Measurements from ENCODE around the gene SDHAF1.
"Not testable (repeated sequence)": the region's sequence is repeated elsewhere in the genome, so short reads cannot be mapped to it uniquely, and the experiment has no call there.

The SDHAF1 gene

DNA sequence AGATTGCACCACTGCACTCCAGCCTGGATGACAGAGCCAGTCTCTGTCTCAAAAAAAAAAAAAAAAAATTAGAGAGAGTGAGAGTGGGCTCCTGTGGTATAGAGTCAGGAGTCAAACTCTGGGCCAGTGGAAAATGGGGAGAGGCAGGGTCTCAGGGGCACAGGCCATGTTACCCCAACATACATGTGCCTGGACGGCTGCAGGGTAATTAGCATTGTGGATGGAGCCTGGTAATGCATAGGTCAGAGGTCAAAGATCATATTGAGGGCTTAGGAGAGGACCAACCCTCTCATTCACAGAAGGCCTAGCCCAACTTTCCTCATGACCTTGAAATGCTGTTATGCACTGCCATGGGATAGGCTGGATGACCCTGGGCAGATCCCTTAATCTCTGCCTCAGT, 30.6 kb downstream of the SDHAF1 start:
- no peak for DNase-seq

DNA sequence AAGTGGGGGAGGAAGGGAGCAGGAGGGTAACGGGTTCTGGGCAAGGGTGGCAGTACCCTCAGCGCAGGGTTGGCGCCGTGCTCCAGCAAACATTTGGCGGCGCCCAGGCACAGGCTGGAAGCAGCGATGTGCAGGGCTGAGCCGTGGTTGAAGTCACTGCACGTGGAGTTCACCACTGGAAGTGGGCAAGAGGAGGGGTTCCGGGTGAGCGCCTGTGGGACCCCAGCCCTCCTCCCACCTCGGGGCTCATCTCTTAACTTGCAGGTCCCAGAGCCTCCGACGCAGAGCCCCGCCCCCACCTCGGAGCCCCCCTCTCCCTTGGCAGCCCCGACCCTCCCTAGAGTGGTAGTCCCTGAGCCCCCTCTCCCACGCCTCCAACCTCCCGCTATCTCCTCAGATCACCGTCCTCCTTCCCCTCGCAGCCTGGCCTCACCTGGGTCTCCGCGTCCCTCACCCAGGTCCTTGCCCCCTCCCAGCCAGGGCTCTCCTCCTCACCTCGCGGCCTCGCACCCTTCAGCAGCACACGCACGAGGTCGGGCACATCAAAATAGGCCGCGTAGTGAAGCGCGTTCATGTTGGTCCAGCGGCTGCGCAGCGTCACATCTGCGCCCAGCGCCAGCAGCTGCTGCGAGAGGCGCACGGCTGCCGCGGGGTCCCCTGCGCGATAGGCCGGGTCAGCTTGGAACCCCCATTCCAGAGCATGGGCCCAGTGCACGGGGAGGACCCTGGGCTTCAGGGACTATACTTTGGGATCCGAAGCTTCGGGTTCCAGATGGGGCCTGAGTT, 31.3 kb downstream of the SDHAF1 start:
- DNase-seq: no peak

DNA sequence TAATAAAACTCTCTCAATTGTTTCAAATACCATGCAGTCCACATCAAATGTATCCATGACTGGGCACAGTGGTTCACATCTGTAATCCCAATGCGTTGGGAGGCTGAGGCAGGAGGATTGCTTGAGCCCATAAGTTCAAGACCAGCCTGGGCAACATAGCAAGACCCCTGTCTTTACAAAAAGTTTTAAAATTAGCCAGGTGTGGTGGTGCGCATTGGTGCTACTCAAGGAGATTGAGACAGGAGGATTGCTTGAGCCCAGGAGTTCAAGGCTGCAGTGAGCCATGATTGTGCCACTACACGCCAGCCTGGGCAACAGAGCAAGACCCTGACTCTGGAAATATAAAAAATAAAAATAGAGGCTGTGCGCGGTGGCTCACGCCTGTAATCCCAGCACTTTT, 32.7 kb downstream of the SDHAF1 start:
- no peak for DNase-seq

DNA sequence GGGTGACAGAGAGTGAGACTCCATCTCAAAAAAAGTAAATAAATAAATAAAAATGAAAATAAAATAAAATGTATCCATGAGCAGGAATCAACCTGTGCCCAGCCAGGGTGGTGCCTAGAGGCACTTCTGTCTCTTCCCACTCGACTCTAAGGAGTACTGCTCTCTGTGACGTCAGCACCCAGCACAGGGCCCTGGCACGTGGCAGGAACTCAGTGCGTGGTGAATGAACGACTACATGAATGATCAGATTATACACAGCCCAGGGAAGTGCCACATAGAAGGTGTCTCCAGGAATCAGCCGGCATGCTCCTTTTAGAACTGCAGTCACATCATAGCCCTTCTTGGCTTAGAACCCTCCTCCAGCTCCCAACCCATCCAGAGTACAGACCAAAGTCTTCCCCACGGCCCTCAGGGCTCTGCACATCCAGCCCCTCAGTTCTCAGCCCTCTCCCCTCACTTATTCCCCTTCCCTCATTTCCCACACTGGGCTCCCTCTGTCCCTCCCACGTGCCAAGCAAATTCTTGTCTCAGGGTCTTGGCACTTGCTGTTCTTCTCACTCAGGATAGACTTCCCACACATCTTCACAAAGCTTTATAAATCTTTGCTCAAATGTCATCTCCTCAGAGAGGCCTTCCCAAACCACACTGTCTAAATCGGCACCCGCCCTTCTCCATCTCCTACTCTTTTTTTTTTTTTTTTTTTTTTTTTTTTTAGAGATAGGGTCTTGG, 33.5 kb downstream of the SDHAF1 start:
- no peak for DNase-seq

DNA sequence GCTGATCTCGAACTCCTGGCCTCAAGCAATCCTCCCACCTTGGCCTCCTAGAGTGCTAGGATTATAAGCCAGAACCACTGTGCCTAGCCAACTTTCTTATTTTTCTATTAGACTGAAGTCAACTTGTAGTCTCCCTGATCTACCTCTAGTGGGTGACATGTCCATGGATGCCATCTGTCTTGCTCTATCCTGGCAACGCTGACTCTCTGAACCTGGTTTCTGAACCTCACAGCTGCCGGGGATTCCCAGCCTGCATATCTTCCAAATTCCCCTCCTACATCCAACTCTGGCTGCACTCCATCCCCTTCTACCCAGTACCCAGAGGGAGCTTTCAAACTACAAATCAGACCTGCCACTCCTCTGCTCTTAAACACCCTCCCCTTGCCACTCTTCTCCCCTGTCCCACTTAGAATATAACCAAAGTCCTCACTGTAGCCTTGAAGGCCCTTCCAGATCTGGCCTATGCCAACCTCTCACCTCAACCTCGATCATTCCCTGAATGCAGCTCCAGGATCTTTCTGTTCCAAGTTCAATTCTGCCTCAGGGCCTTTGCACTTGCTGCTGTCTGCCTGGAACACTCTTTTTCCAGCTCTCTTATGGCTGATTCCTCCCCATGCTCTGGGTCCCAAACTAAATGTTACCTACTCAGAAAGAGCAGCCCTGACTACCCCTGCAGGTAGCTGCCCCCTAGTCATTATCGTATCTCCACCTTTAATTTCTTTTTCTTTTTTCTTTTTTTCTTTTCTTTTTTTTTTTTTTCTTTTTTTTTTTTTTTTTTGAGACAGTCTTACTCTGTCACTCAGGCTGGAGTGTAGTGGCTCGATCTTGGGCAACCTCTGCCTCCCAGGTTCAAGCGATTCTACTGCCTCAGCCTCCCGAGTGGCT, 35.5 kb downstream of the SDHAF1 start:
- DNase-seq: no peak

DNA sequence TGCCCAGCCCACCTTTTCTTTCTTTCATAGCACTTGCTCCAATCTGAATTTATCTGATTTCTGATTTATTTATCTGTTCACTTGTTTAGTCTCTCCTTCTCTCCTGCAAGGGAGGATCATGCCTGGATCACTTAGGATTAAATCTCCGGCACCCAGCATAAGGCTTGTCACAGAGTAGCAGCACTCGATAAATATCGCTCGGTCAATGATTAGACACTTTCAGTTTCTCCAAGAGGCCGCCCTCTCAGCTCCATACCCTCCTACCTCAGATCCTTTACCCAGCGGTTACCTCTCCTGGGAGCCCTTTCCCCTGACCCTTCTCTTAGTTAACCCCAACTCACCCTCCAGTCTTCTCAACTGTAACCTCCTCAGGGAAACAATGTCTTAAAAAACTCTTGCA, 36.3 kb downstream of the SDHAF1 start:
- no peak for DNase-seq

DNA sequence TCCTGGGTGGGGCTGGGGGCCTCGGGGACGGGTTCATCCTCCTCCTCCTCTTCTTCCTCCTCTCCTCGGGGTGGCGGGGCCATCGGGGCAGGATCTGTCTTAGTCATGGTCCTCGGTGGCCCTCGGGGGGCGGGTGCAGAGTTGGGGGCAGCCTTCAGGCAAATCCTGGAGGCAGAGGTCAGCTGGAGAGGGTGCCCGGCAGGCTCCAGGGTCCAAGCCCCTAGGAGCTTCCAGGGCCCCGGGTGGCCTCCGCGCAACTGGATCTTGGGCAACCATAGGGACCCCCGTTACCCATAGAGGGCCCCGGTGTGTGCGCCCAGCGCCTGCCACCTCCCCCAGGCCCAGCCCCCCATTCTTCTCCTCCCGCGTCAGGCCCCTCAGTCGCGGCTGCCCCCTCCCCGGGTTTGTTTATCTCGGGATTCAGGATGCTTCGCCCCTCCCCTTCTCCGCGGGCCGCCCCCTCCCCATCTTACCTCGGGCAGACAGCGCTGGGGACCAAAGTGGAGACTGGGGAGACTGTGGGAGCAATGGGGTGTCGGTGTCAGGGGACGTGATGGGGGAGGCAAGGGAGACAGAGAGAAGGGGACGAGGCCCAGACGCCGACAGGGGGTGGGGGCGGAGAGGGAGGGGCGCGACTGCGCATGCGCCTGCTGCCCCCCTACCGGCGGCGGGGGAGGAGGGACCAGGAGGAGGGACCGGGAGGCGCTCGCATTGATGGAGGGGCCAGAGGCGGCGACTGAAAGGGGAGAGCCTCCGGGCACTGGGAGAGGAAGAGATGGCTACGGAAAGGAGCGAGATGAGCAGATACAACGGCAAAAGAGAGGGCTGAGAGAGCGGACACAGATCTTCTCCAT, 37.5 kb downstream of the SDHAF1 start, which contains the start of gene CLIP3:
CLIP3 (minus strand) TSS at position 623 of the 854 bp plus-strand sequence; CDS start at position 107, 516 bp downstream.
- DNase-seq: peak; percentile 64 to 84 (median 75)

DNA sequence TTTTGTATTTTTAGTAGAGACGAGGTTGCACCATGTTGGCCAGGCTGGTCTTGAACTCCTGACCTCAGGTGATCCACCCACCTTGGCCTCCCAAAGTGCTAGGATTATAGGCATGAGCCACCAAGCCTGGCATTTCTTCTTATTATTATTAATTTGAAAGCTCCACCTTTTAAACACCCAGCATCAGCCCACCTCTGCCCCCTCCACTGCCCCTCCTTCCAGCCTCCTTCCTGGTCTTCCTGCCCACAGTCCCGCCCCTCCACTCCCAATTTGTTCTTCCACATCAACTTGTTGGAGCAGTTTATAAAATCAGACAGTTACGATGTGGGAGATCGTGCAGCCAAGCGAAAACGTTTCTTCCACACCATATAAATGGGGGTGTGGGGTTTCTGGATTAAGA, 45.5 kb downstream of the SDHAF1 start:
- no peak for DNase-seq

DNA sequence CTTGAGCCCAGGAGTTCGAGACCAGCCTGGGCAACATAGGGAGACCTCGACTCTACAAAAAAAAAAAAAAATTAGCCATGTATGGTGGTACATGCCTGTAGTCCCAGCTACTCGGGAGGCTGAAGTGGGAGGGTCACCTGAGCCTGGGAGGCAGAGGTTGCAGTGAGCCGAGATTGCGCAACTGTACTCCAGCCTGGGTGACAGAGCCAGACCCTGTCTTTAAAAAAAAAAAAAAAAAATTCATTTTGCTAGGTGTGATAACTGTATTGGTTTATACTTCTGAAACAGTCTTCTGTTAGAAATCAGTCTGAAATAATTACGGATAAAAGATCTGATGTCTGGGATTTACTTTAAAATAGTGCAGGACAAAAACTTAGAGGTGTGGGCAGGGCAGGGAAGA, 46.1 kb downstream of the SDHAF1 start:
- DNase-seq: not testable (repeated sequence)

DNA sequence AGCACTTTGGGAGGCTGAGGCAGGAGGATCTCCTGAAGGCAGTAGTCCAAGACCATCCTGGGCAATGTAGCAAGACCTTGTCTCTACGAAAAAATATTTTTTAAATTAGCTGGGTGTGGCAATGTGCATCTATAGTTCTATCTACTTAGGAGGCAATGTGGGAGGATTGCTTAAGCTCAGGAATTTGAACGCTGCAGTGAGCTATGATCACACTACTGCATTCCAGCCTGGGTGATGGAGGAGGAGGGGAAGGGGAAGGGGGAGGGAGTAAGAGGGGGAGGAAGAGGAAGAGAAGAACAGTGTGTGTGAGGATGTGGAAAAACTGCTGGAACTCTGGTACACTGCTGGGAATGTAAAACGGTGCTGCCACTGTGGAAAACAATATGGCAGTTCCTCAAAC, 46.8 kb downstream of the SDHAF1 start:
- no peak for DNase-seq

DNA sequence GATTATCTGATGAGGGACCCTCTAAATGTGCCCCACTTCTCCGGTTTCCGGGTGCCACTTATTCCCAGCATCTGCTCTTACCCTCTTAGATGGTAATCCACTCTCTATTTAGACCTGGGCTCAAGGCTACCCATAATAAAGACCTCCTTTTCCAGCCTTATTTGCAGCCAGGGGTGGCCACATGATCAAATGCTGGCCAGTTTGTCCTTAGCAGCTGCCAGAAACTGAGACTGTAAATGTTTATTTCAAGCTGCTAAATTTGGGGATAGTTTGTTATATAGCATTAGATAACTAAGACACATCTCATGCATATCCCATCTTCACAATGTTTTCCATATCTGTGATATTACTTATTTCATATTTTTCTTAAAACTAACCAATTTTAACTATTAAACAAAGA, 49.0 kb downstream of the SDHAF1 start:
- DNase-seq: no peak

All from NCI-H1417 (cell line).